NCI-H526 treated with DMSO at 0.1 percent for 48 hours (cell line): Measurements from ENCODE around the gene ORMDL3.
"Not testable (repeated sequence)": the region's sequence is repeated elsewhere in the genome, so short reads cannot be mapped to it uniquely, and the experiment has no call there.

ENCODE experiments used
- DNase-seq: peaks from one replicate; lab custom pipeline; 2025; lab: John Stamatoyannopoulos, UW

The ORMDL3 gene

DNA sequence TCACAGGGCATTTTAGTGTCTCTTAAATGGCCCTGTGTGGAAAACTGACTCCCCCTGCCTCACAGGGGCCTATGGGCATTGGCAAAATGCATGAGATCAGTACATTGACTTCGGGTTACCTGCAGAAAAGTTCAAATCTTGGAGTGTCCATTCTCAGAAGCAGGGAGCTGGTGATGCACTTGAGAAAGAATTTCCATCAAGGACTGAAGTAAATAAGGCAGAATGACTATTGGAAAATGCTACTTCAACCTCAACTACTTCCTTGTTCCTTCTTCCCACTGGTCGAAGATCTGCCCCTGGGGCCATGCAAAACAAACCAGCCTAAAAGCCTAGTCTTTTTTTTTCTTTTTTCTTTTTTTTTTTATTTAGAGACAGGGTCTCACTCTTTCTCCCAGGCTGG is 21.6 kb upstream of the ORMDL3 start:
- no peak for DNase-seq

DNA sequence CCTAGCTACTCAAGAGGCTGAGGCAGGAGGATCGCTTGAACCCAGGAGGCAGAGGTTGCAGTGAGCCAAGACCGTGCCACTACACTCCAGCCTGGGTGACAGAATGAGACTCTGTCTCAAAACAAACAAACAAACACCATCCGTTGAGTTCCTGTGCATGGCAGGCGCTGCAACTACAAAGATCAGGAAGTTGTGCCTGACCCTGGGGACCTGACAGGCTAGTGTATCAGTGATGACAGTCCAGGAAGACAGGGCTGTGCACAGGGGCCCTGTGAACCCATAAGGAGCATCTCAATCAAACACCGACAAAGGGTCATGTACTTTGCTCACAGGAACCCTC is 21.1 kb upstream of the ORMDL3 start:
- DNase-seq: not testable (repeated sequence)

GRCh38 chr17:39946551-39947330 is 19.3 kb upstream of the ORMDL3 start:
- DNase-seq: no peak

GRCh38 chr17:39944393-39944711 is 17.0 kb upstream of the ORMDL3 start:
- no peak for DNase-seq

GRCh38 chr17:39943702-39944392 is 16.4 kb upstream of the ORMDL3 start:
- no peak for DNase-seq

- DNase-seq: no peak
Observed at GRCh38 chr17:39939588-39940419, 12.4 kb upstream of the ORMDL3 start.

DNA sequence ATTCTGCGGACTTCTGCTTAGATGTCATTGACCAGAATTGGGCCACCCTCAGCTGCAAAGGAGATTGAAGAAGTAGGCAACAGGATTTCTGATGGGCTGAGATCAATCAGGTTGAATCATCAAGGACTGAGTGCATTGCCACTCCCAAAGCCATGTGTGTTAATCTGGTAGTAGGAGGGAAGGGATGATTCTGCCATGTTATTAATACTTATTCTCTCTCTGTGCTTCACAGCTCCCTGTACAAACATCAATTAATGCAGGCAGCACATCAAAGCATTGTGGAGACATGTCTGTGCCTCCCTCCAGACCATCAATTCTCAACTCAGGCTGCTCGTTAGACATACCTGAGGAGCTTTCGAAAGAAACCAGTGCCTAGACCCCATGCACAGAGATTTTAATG is 11.7 kb upstream of the ORMDL3 start:
- no peak for DNase-seq

GRCh38 chr17:39938140-39938869 is 10.9 kb upstream of the ORMDL3 start:
- no peak for DNase-seq

- no peak for DNase-seq
Observed at GRCh38 chr17:39937447-39937846, 10.0 kb upstream of the ORMDL3 start.

DNA sequence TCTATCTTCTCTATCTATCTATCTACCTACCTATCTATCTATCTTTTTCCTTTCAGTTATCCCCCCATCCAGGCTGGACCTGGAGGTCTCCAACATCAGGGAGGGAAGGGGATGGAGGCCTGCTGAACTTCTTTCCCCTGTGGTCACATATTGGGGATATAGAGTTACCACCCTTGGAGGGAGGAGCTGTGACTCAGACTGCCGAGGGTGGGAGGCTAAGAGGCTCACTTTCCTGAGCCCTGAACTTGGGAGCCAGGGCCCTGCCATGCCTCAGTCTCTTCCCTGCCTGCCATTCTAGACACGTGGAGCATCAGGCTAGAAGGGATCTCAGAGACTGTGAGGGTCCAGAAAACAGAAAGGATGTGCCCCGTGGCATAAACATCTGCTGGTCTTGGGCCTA is 8.5 kb upstream of the ORMDL3 start:
- no peak for DNase-seq

- no peak for DNase-seq
Observed at GRCh38 chr17:39934324-39934723, 6.9 kb upstream of the ORMDL3 start.

DNA sequence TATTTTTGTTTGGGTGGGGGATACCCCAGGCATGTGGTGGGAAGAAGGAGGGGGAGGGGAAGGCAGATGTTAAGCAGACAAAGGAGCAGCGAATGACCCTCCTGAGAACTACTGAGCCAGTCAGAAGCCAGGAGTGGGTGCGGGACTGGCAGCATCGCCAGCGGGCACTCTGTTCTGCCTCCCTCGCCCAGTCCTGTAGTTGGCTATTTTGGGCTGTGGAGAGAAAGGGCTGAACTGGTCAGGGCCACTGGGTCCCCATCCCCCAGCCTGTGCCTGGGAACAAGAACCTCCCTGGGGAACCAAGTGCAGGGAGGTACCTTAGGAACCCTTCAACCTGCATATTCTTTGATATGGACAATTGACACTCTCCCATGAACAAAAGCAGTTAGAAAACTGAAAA is 6.5 kb upstream of the ORMDL3 start:
- no peak for DNase-seq

DNA sequence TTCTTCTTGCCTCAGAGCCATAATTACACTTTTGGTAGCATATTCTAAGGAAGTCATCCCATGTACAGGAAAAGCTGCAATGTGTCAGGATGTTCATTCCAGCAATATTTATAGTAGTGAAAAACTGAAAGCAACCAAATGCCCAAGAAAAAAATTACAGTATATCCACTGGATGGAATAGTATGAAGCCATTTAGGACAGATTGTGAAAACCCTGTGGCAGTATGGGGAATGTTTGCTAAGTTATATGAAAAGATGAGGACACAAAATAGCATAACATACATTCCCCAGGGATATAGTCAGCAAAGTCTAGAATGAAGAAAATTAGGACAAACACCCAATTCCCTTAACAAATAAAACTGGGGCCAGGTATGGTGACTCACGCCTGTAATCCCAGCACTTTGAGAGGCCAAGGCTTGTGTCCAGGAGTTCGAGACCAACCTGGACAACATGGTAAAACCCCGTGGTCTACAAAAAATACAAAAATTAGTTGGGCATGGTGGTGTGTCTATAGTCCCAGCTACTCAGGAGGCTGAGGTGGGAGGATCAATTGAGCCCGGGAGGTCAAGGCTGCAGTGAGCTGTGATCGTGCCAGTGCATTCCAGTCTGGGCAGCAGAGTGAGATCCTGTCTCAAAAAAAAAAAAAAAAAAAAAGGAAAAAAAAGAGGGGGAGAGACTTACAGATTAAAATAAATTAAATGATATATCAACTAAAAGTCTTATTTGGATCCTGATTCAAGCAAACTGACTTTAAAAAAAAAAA is 2.4 kb upstream of the ORMDL3 start:
- no peak for DNase-seq

DNA sequence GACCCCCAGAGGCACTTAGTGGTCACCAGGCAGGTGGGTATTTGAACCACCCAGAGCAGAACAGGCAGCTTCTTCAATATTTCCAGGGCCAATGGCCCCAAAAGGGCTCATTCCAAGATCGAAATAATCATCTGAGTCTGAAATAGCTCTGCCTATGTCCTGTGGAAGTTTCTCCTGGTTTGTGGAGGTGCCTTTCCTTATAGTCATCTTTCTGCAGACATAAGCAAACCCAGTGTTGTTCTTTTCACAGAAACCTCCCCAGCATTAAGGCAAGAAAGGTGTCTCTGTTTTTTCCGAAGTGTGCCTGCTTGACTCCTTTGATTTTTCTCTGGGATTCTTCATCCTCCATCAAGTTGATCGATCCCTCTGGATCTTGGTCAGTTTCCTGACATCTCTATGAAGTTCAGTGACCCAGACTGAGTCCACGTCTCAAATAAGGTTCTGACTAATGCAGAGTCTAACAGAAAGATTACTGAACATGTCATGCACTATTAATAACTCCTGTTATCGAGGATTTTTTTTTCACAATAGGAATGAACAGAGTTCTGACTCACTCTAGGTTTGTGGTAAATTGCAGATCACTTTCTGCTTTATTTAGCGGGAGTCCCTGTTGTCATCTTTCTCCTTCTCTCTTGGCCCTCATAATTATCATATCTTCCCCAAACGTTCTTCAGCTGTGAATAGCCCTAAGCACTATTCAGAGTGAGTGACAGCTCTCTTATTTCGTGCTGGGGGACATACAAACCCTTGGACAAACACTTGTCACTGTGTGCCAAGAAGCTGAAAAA is 1.7 kb upstream of the ORMDL3 start:
- DNase-seq: no peak

GRCh38 chr17:39927929-39928857 is 792 bp upstream of the ORMDL3 start:
- DNase-seq: no peak

- DNase-seq: no peak
Observed at GRCh38 chr17:39926588-39927100, 757 bp downstream of the ORMDL3 start.

DNA sequence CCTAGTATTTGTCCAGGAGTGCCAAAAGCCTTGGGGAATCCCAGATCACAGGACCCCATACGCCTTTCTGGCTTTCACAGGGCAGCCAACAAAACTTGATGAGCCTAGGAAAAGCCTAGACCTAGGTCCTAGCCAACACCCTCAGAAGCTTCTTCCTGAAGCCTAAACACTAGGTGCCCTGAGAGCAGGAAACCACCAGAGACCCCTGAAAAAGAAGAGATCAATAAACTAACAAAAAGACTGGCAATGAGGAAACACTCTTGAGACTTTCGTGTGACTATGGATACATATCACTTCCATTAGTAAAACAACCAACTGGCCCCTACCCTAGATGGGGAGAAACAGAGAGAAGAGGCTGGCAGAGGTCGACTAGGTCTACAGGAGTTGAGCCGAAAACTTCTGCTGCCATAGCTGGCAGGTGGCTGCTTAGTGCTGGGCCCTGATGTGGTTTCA is 1.2 kb downstream of the ORMDL3 start:
- no peak for DNase-seq

DNA sequence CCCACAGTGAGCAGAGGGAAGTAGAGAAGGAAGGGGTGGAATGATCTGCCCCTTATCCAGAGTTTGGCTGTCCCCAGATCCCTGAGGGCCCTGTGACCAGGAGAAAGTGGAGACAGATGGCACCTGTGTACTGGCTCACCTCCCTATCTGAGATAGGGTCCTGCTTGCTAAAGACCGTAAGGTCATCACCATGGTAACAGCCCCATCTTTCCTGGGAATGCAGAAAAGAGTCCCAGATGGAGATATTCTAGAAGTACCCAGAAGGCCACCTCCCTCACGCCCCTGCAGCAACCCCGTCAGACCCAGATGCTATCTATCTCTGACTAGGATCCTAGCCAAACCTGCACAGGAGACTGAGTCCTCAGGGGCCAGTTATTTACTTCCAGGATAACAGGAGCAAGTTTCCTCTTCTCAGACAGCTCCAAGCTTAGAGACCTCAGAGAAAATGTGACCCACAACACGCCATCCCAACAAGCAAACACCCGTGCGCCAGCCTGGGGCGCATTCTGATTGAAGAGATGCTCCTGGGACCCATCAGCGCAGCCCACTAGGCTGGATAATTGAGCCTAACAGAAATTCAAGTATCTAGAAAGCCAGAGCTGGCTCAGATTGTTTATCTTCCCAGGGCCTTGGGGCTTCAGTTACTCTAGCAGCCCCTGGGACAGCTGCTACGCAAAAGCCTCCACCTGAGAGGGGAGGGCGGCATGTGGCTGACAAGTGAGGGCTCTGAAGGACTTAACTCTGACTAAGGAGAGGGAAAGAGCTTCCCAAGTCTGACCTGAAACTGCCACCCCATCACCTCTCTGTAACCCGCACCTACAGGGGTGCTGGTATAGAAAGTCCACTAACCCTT is 1.9 kb downstream of the ORMDL3 start:
- no peak for DNase-seq

DNA sequence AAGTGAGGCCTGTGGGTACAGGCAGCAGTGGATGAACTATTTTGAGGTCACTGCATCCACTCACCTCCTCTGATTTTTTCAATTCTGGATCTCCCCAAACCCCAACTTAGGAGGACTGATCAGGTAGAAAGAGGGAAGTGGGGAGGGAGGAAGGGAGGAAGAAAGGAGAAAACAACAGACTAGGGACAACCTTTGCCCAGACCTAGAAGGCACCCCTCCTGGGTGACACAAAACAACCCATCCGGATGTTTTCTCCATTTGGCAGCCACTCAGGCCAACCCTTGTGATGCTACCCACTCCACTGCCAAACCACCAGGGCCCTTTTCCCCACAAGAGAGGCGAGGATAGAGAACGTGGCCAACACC is 2.7 kb downstream of the ORMDL3 start:
- DNase-seq: no peak
